Kidney epithelial cell (primary cell): ENCODE measurements around the gene DDX4. TPM values are rescaled to one million over a fixed set of nuclear protein-coding genes. Genes with fewer than 3 reads are reported as not detected.
"Not testable (repeated sequence)": the region's sequence is repeated elsewhere in the genome, so short reads cannot be mapped to it uniquely, and the experiment has no call there.

Experiments used
- DNase-seq: peaks from one replicate; pipeline ENCODE4 v3.0.0-alpha.2; 2010; ENCODE audit warnings: low read depth
- H3K27me3 ChIP-seq: 2 replicates; pipeline ENCODE4 v1.6.0; 2011; ENCODE audit warnings: low read length; ENCODE audit not compliant: control insufficient read depth, insufficient read depth
- H3K36me3 ChIP-seq: 2 replicates; pipeline ENCODE4 v1.5.1; 2011; ENCODE audit warnings: low read length; ENCODE audit not compliant: control insufficient read depth, insufficient read depth
- H3K4me3 ChIP-seq: 2 replicates; pipeline ENCODE4 v1.5.1; 2011; ENCODE audit warnings: low read depth, mild to moderate bottlenecking, control low read depth, low read length
- total RNA-seq: library from RNA; depleted of rRNA; stranded (reverse); fragments of >200 nt; gene quantifications from 2 replicates; pipeline ENCODE4 v1.2.3, GENCODE V29; 2015
- TF ChIP-seq, protein P1 (sequence below): IDR thresholded peaks from 2 replicates; pipeline ENCODE4 v1.5.1; 2011; ENCODE audit warnings: mild to moderate bottlenecking, moderate library complexity, low read length, control low read depth, inconsistent platforms; ENCODE audit not compliant: insufficient read depth, poor library complexity, severe bottlenecking

Gene DDX4
- total RNA-seq, 1 donor from 2014 or later, result not detected

DNA sequence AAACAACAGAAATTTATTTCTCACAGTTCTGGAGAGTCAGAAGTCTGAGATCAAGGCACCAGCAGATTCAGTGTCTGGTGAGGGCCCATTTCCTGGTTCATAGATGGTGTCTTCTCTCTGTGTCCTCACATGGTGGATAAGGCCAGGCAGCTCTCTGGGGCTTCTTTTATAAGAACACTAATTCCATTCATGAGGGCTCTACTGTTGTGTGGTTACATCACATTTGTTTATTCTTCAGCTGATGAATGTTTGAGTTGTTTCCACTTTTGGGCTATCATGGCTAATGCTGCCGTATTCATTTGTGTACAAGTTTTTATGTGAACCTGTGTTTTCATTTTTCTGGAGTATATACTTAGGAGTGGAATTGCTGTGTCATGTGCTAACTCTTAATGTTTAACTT, 35.2 kb downstream of the DDX4 start:
- Histone ChIP-seq H3K27me3 (no peaks in the 10 kb centered on the region), H3K4me3 (no peak overlapping the region), H3K36me3 (no peaks in the 10 kb centered on the region)
- no peak for DNase-seq
- TF ChIP-seq, protein P1, sequence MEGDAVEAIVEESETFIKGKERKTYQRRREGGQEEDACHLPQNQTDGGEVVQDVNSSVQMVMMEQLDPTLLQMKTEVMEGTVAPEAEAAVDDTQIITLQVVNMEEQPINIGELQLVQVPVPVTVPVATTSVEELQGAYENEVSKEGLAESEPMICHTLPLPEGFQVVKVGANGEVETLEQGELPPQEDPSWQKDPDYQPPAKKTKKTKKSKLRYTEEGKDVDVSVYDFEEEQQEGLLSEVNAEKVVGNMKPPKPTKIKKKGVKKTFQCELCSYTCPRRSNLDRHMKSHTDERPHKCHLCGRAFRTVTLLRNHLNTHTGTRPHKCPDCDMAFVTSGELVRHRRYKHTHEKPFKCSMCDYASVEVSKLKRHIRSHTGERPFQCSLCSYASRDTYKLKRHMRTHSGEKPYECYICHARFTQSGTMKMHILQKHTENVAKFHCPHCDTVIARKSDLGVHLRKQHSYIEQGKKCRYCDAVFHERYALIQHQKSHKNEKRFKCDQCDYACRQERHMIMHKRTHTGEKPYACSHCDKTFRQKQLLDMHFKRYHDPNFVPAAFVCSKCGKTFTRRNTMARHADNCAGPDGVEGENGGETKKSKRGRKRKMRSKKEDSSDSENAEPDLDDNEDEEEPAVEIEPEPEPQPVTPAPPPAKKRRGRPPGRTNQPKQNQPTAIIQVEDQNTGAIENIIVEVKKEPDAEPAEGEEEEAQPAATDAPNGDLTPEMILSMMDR, result no peak

DNA sequence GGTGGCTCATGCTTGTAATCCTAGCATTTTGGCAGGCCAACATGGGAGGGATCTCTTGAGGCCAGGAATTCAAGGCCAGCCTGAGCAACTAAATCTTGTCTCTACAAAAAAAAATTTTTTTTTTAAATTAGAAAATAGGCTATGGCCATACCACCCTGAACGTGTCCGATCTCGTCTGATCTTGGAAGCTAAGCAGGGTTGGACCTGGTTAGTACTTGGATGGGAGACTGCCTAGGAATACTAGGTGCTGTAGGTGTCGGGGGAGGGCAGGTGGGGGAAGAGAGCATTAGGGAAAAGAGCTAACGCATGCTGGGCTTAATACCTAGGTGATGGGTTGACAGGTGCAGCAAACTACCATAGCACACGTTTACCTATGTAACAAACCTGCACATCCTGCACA, 39.5 kb downstream of the DDX4 start:
- no peak for DNase-seq
- Histone ChIP-seq H3K27me3 (no peaks in the 10 kb centered on the region), H3K36me3 (no peaks in the 10 kb centered on the region), H3K4me3 (no peak overlapping the region)
- TF ChIP-seq, protein P1, result no peak

DNA sequence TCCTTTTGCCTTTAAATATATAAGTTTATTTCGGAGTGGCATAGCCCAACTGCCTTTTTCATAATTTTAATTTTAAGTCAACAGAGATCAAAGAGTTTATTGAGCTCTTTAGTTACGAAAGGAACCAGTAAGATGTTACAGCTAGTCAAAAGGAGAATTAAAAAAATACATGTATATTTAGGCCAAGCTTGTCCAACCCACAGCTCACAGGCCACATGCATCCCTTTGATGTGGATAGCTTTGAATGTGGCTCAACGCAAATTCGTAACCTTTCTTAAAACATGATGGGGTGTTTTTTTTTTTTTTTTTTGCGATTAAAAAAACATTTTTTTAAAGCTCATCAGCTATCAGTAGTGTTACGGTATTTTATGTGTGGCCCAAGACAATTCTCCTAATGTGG, 63.1 kb downstream of the DDX4 start:
- TF ChIP-seq, protein P1, result no peak
- no peak overlapping the region for H3K4me3 ChIP-seq
- DNase-seq, result no peak
- no peaks in the 10 kb centered on the region for H3K36me3 ChIP-seq
- no peaks in the 10 kb centered on the region for H3K27me3 ChIP-seq

DNA sequence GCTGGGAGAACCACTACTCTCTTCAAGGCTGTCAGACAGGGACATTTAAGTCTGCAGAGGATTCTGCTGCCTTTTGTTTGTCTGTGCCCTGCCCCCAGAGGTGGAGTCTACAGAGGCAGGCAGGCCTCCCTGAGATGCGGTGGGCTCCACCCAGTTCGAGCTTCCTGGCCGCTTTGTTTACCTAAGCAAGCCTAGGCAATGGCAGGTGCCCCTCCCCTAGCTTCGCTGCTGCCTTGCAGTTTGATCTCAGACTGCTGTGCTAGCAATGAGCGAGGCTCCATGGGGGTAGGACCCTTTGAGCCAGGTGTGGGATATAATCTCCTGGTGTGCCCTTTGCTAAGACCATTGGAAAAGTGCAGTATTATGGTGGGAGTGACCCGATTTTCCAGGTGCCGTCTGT, 71.0 kb downstream of the DDX4 start:
- H3K4me3 ChIP-seq, H3K27me3 ChIP-seq, DNase-seq, H3K36me3 ChIP-seq: not testable (repeated sequence)

DNA sequence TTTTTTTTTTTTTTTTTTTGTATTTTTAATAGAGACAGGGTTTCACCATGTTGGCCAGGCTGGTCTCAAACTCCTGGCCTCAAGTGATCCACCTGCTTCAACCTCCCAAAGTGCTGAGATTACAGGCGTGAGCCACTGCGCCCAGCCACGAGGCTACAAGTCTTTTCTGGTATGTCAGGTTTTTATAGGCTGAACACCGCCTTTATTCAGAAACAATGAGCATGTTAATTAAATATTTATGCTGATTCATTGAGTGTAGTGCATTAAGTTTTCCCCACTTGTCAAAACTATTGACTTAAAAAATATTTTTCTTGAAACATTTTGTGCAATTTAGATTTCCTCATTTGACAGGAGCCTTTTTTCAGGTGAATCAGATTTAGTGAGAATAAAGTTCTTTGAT, 78.1 kb downstream of the DDX4 start:
- H3K36me3 ChIP-seq, H3K27me3 ChIP-seq, H3K4me3 ChIP-seq, DNase-seq: not testable (repeated sequence)

DNA sequence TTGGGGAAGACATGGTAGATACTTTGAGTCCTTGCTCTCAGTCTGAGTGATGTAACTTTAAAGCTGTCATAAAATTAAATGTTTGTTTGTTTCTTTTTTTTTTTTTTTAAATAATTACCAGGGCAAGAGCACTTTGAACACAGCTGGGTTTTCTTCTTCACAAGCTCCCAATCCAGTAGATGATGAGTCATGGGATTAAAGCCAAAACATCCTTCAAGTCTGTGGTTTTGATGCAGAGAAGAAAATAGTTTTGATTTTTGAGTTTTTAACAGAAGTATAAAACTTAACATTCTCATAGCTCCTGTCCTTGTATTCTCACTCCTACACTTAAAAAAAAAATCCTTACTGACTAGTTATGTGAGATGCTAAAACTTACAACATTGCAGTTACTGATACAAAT, 78.5 kb downstream of the DDX4 start:
- TF ChIP-seq, protein P1, result no peak
- Histone ChIP-seq H3K36me3 (no peaks in the 10 kb centered on the region), H3K4me3 (no peak overlapping the region), H3K27me3 (no peaks in the 10 kb centered on the region)
- DNase-seq, result peak; percentile 38

DNA sequence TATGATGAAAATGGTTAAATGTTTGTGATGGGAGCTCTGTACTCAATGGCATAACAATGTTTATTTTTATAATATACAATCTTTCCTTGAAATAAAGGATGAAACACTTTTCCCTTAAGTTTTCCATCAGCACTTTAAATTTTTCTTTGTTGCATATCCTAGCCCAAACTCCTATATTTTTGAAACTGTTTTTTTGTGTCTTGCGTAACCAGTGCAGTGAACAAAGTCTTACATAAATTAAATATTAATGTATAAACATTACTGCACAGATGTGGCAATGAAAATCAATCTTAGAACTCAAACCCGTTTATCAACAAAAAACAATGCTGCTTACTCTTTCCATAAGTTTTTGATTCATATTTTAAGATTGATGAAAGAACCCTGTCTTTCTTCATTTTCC, 79.2 kb downstream of the DDX4 start:
- Histone ChIP-seq H3K27me3 (no peaks in the 10 kb centered on the region), H3K36me3 (no peaks in the 10 kb centered on the region), H3K4me3 (no peak overlapping the region)
- DNase-seq, result no peak
- TF ChIP-seq, protein P1, result no peak
